HG03108 (cell line): ENCODE results near the gene LRIG3.
"Not testable (repeated sequence)": the region's sequence is repeated elsewhere in the genome, so short reads cannot be mapped to it uniquely, and the experiment has no call there.

Experiments
- ATAC-seq: cut with Tn5 transposase; IDR thresholded peaks from one replicate; pipeline ENCODE4 v1.9.1; 2021; ENCODE audit warnings: moderate library complexity; ENCODE audit not compliant: unreplicated experiment

Gene LRIG3, protein sequence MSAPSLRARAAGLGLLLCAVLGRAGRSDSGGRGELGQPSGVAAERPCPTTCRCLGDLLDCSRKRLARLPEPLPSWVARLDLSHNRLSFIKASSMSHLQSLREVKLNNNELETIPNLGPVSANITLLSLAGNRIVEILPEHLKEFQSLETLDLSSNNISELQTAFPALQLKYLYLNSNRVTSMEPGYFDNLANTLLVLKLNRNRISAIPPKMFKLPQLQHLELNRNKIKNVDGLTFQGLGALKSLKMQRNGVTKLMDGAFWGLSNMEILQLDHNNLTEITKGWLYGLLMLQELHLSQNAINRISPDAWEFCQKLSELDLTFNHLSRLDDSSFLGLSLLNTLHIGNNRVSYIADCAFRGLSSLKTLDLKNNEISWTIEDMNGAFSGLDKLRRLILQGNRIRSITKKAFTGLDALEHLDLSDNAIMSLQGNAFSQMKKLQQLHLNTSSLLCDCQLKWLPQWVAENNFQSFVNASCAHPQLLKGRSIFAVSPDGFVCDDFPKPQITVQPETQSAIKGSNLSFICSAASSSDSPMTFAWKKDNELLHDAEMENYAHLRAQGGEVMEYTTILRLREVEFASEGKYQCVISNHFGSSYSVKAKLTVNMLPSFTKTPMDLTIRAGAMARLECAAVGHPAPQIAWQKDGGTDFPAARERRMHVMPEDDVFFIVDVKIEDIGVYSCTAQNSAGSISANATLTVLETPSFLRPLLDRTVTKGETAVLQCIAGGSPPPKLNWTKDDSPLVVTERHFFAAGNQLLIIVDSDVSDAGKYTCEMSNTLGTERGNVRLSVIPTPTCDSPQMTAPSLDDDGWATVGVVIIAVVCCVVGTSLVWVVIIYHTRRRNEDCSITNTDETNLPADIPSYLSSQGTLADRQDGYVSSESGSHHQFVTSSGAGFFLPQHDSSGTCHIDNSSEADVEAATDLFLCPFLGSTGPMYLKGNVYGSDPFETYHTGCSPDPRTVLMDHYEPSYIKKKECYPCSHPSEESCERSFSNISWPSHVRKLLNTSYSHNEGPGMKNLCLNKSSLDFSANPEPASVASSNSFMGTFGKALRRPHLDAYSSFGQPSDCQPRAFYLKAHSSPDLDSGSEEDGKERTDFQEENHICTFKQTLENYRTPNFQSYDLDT

GRCh38 chr12:58920102-58920960, at the start of gene LRIG3:
Gene LRIG3, minus strand, starts transcription at chr12:58920504. Its CDS starts 269 bp downstream, at chr12:58920235.
- ATAC-seq, result peak; percentile 88

GRCh38 chr12:58969237-58969636, 48.9 kb upstream of the LRIG3 start:
- no peak for ATAC-seq

DNA sequence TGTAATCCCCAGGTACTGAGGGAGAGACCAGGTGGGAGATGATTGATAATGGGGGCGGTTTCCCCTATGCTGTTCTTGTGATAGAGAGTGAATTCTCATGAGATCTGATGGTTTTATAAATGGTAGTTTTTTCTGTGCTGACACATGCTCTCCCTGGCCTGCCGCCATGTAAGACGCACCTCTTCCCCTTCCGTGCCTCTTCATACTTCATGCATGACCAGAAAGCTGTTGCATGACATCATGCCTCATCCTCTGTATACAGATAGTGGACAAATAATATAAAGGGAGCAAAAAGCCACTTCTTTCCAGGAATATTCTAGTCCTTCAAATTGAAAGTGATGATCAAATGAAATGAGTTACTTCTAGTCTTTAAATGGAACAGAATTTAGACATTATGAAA, 47.3 kb upstream of the LRIG3 start:
- no peak for ATAC-seq

DNA sequence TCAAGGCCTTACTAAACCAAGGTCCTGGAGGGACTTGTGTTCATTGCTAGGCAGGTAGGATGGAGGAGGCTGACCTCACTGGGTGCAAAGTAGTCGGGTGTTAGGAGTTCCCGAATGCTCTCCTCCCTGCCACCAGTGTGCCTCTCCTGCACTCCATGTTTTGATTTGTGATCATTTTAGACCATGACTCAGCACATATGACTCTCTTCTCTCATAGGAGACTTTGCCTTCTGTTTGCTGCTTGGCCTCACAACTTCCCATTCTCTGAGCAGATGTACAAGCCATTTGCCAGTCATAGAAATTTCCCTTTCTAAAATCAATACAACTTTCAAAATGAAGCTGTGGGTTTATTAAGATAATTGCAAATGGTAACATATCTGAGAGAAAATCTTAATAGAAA, 46.6 kb upstream of the LRIG3 start:
- ATAC-seq, result no peak

GRCh38 chr12:58965568-58965967, 45.3 kb upstream of the LRIG3 start:
- ATAC-seq, result no peak

DNA sequence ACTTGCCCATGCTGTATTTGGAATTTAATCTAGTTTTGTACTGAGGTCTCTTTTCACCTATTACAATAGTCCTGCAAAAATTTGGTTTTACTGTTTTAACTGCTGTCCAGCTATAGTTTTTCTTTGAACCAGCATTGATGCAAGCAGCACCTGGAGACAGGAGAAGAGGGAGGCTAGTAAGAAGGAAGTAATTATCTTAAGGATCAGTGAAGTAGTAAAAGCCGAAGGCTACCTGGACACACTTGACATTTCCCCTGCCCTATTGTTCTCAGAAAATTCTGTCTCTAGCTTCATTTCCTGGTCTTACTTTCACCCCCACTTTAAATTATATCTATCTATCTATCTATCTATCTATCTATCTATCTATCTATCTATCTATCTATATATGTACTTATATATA, 43.5 kb upstream of the LRIG3 start:
- ATAC-seq, result no peak

DNA sequence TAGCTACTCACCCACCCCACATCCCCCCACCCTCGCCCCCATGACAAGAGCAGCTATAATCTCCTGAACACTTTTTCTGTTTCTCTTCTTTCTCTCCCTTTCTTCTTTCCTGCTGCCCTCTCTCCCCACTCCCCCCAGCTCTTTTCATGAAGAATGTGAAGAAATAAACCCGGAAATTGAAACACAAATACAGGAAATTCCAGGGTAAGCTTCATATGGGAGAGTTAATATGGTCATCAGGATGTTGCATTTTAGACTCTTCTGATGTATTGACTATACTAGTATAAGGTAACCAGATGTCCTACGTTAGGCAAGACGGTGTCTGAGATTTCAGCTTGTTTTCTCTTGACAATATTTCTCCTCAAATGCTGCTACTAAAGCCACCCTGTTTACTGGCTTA, 41.6 kb upstream of the LRIG3 start:
- no peak for ATAC-seq

DNA sequence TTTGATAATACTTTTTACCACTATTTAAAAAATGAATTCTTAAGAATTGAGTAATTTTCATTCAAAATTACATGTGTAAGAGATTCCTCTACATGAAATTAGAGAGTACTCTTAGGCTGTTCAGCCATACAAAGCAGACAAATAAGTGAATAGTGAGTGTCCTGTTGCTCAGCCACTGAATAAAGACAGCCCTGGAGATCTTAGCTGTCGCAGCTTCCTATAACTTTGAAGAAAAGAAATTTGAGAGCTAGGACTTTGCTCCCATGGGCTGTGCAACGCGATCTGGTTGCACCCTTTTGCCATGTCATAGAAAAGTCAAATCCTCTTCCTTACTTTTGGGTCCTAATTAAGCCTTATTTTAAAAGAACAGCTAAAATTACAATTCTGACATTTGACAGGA, 40.9 kb upstream of the LRIG3 start:
- ATAC-seq, result no peak

GRCh38 chr12:58959639-58960300, 39.5 kb upstream of the LRIG3 start:
- ATAC-seq, result no peak

DNA sequence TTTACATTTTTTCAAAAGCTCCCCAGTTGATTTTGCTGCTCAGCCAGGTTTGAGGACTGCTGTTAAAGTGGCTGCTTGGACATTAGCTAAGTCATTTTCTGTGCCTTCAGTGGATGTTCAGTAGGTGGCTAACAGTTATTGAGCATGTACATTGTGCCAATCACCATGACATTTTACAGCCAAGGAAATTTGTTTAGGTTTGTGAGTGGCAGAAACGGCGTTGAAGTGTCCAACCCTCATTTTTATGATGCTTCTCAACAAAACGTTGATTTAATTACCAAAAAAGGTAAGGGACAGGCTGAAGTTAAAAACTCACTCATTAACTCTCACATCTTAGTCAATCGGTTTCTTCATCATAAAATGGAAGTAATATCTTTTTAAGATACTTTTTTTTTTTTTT, 37.0 kb upstream of the LRIG3 start:
- ATAC-seq, result no peak

DNA sequence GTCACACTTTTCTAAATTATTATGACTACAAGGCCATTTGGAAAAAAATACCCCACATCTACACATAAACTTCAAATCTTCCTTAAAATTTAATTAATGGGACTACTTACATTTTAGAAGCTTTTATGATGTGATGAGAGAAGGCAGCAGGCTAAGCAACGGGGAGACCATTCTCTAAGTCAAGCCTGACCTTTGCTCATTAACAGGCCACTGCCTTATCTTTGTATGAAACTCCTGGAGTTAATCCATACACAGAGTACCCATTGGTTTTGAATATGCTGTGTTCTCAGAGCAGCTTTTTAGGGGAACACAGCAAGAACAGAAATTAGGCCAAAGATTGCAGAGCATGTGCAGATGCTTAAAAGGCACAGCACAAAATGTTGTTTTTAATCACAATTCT, 35.5 kb upstream of the LRIG3 start:
- ATAC-seq, result no peak

GRCh38 chr12:58954002-58954401, 33.7 kb upstream of the LRIG3 start:
- ATAC-seq, result no peak

DNA sequence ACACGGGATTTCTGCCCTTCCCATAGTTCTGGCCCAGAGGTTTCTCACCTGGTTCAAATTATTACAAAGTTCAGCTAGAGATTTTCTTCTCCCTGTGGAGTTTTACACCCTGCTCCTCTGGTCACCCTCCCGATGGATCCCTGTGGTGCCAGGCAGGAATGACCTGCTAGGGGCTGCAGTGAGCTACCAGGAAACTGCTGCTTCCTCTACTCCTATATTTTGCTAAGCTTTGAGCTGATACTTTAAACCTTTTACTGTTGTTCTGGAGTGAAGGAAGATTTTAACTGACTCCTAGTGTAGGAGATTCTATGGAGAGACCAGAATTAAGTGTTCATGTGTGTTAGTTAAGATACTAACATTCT, 30.4 kb upstream of the LRIG3 start:
- ATAC-seq, result no peak

- not testable (repeated sequence) for ATAC-seq
Measured at GRCh38 chr12:58949954-58950738, 29.8 kb upstream of the LRIG3 start.

DNA sequence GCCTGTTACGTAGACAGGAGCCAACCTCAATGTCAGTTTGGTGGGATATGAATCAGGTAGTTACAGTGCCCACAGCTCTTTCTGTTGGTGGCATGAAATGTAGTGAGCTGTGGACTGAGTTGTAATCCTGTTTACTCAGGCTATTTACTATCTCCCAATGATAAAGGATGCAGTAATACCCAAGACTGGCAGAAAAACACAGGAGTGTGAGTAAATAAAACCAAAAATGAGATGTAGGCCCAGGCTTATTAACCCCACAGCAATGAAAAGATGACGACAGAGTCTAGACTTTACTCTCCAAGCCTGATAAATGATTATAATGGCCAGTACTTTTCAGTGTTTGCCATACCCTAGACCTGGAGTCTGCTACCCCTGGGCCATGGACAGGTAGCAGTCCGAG, 22.8 kb upstream of the LRIG3 start:
- ATAC-seq, result no peak

DNA sequence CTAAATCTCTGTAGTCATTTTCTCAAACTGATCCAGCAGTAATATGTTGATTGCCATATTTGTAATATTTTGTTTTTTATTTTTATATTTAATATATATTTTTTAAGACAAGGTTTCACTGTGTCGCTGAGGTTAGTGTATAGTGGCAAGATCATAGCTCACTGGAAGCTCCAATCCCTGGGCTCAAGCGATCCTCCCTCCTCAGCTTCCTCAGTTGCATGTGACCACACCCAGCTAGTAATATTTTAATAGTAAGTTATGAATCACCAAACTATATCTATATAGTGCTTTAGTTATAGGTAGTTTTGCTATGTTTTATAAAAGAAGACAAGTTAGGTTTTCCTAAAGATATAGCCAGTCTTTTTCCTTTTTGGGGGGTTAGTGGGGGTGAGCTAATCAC, 22.0 kb upstream of the LRIG3 start:
- no peak for ATAC-seq

GRCh38 chr12:58939399-58940100, 19.2 kb upstream of the LRIG3 start:
- no peak for ATAC-seq

- no peak for ATAC-seq
Measured at GRCh38 chr12:58938440-58938839, 18.1 kb upstream of the LRIG3 start.

- no peak for ATAC-seq
Measured at GRCh38 chr12:58934528-58934927, 14.2 kb upstream of the LRIG3 start.
